Activated T-cell treated with anti-CD3 and anti-CD28 coated beads, Interleukin-2, amount 50 U/mL, for 72 hours (primary cell): ENCODE results near the gene HSBP1. TPM values are rescaled to one million over a fixed set of nuclear protein-coding genes. Genes with fewer than 3 reads are reported as not detected.
A peak's percentile ranks its signal among the peaks of the same experiment; 100 is the strongest.

Source experiments
- ATAC-seq, 2 donors: fragments of 150-1000 bp; cut with Tn5 transposase; replicated peaks in 1 of 2; 2 replicates each; pipeline ENCODE4 v1.10.0; 2021; ENCODE audit warnings: moderate library complexity in 2 of 2, mild to moderate bottlenecking in 1 of 2
- DNase-seq, 2 donors: peaks; one replicate each; pipeline ENCODE4 v3.0.0; 2021 to 2022; ENCODE audit warnings: mixed read lengths in 1 of 2
- H3K27ac Mint-ChIP-seq: one replicate; pipeline ENCODE4 v1.8.0; 2022; ENCODE audit warnings: mild to moderate bottlenecking, moderate library complexity, mixed read lengths
- H3K27me3 Mint-ChIP-seq: one replicate; pipeline ENCODE4 v1.8.0; 2022; ENCODE audit warnings: low read depth, mixed read lengths
- H3K36me3 Mint-ChIP-seq, 2 donors: one replicate each; pipeline ENCODE4 v1.8.0; 2022; ENCODE audit warnings: mixed read lengths in 2 of 2, mild to moderate bottlenecking in 1 of 2; ENCODE audit not compliant: insufficient read depth in 2 of 2
- H3K4me1 Mint-ChIP-seq: one replicate; pipeline ENCODE4 v1.8.0; 2022; ENCODE audit warnings: low read depth, mixed read lengths
- H3K4me3 Mint-ChIP-seq, 2 donors: one replicate each; pipeline ENCODE4 v1.8.0; 2022; ENCODE audit warnings: mild to moderate bottlenecking in 2 of 2, mixed read lengths in 2 of 2, moderate library complexity in 2 of 2
- H3K9me3 Mint-ChIP-seq, 2 donors: one replicate each; pipeline ENCODE4 v1.8.0; 2022; ENCODE audit warnings: mixed read lengths in 2 of 2
- total RNA-seq, 2 donors: library from RNA; stranded (reverse); gene quantifications; one replicate each; pipeline ENCODE4 v1.2.3, GENCODE V29; 2022

The HSBP1 gene
- total RNA-seq, 2 donors from 2014 or later: 35.7 to 41.3 TPM

GRCh38 chr16:83791916-83792315, 15.9 kb upstream of the HSBP1 start:
- no peaks in the 10 kb centered on the region for H3K36me3 Mint-ChIP-seq
- no peak overlapping the region for H3K27ac Mint-ChIP-seq
- ATAC-seq: no peak
- H3K4me1 Mint-ChIP-seq: peaks cover 10% of the 10 kb centered on the region
- no peak overlapping the region for H3K4me3 Mint-ChIP-seq
- H3K9me3 Mint-ChIP-seq: no peaks in the 10 kb centered on the region
- no peak for DNase-seq
- peaks cover 12% of the 10 kb centered on the region for H3K27me3 Mint-ChIP-seq

GRCh38 chr16:83792391-83792790, 15.4 kb upstream of the HSBP1 start:
- ATAC-seq (no peak), DNase-seq (no peak)
- Mint-ChIP-seq H3K4me3 (no peak overlapping the region), H3K27me3 (peaks cover 12% of the 10 kb centered on the region), H3K36me3 (no peaks in the 10 kb centered on the region), H3K4me1 (peaks cover 10% of the 10 kb centered on the region), H3K9me3 (no peaks in the 10 kb centered on the region), H3K27ac (no peak overlapping the region)

- no peak overlapping the region for H3K4me3 Mint-ChIP-seq
- H3K9me3 Mint-ChIP-seq: no peaks in the 10 kb centered on the region
- peaks cover 10% of the 10 kb centered on the region for H3K4me1 Mint-ChIP-seq
- no peak for DNase-seq
- ATAC-seq: no peak
- H3K27me3 Mint-ChIP-seq: peaks cover 13% of the 10 kb centered on the region
- no peaks in the 10 kb centered on the region for H3K36me3 Mint-ChIP-seq
- H3K27ac Mint-ChIP-seq: no peak overlapping the region
These were observed 14.6 kb upstream of the HSBP1 start for GRCh38 chr16:83793179-83793578.

DNA sequence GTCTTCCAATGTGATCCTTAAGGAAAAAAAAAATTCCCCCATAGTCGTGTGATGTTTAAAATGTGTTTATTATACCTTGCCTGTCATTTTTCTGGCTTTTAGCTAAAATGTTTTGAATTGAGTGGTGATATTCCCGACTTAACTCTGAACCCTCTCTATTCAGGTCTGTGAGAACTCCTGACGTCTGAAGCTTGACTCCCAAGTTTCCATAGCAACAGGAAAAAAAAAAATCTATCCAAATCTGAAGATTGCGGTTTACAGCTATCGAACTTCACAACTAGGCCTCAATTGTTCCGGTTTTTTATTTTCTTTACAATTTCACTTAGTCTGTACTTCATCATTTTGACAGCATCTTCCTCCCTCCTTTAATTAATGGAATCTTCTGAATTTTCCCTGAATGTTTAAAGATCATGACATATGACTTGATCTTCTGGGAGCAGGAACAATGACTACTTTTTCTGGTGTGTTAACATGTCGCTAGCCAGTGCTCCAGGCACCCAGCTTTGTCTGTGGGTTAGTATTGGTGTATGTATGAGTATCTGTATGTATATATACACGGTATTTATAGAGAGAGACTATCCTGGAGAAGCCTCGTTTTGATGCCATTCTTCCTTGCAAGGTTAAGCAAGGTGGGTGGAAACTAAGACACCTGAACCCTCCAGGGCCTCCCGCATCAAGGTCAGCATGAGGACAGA, 12.8 kb upstream of the HSBP1 start:
- Mint-ChIP-seq H3K27ac (no peak overlapping the region), H3K4me1 (peaks cover 10% of the 10 kb centered on the region), H3K4me3 (no peak overlapping the region), H3K27me3 (peaks cover 15% of the 10 kb centered on the region), H3K9me3 (no peaks in the 10 kb centered on the region), H3K36me3 (no peaks in the 10 kb centered on the region)
- DNase-seq (no peak), ATAC-seq (no peak)

DNA sequence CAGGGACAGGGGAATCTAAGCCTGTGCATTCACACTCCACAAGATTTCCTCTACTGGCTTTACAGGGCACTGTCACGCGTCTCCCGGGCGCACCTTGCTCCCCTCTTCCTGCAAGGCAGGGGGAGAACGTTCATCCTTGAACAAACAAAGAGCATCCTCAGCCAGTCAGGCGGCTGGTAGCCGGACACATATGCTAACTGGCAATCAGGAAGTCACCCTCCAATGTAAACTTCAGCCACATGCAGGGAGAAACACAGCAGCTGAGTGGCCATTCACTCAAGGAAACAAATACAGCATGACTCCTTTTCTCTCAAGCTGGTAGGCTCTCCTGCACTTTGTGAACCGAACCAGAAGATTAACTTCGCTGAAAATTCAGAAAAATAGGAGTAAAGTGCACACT, 10.8 kb upstream of the HSBP1 start:
- H3K27me3 Mint-ChIP-seq: peaks cover 15% of the 10 kb centered on the region
- ATAC-seq: no peak
- no peak overlapping the region for H3K27ac Mint-ChIP-seq
- no peak for DNase-seq
- H3K4me3 Mint-ChIP-seq: no peak overlapping the region
- no peaks in the 10 kb centered on the region for H3K9me3 Mint-ChIP-seq
- H3K4me1 Mint-ChIP-seq: peaks cover 10% of the 10 kb centered on the region
- no peaks in the 10 kb centered on the region for H3K36me3 Mint-ChIP-seq

- Mint-ChIP-seq H3K4me1 (no peaks in the 10 kb centered on the region), H3K4me3 (no peak overlapping the region), H3K27ac (no peak overlapping the region), H3K9me3 (no peaks in the 10 kb centered on the region), H3K27me3 (peaks cover 15% of the 10 kb centered on the region), H3K36me3 (no peaks in the 10 kb centered on the region)
- DNase-seq (no peak), ATAC-seq (no peak)
These were observed 8.4 kb upstream of the HSBP1 start for GRCh38 chr16:83799336-83799735.

GRCh38 chr16:83802135-83802534, 5.6 kb upstream of the HSBP1 start:
- peaks cover 9% of the 10 kb centered on the region for H3K4me1 Mint-ChIP-seq
- no peak for DNase-seq
- peaks cover 0 to 1% of the 10 kb centered on the region in 2 donors for H3K36me3 Mint-ChIP-seq
- peak overlapping the region in 1 of 2 donors; percentile 21 for H3K4me3 Mint-ChIP-seq
- H3K27ac Mint-ChIP-seq: no peak overlapping the region
- peaks cover 7% of the 10 kb centered on the region for H3K27me3 Mint-ChIP-seq
- ATAC-seq: peak in 1 of 2 donors; percentile 33
- H3K9me3 Mint-ChIP-seq: peaks cover 2% of the 10 kb centered on the region in 2 donors

- peaks cover 7% of the 10 kb centered on the region for H3K27me3 Mint-ChIP-seq
- DNase-seq (no peak), ATAC-seq (no peak)
- H3K36me3 Mint-ChIP-seq: peaks cover 0 to 1% of the 10 kb centered on the region in 2 donors
- peaks cover 13% of the 10 kb centered on the region for H3K4me1 Mint-ChIP-seq
- H3K9me3 Mint-ChIP-seq: peaks cover 2% of the 10 kb centered on the region in 2 donors
- no peak overlapping the region for H3K4me3 Mint-ChIP-seq
- H3K27ac Mint-ChIP-seq: no peak overlapping the region
These were observed 5.1 kb upstream of the HSBP1 start for GRCh38 chr16:83802554-83803205.

- H3K4me1 Mint-ChIP-seq: peaks cover 19% of the 10 kb centered on the region
- H3K36me3 Mint-ChIP-seq: peaks cover 1% of the 10 kb centered on the region in 2 donors
- H3K9me3 Mint-ChIP-seq: peaks cover 2% of the 10 kb centered on the region in 2 donors
- ATAC-seq: no peak
- H3K27me3 Mint-ChIP-seq: peaks cover under 1% of the 10 kb centered on the region
- no peak for DNase-seq
- H3K27ac Mint-ChIP-seq: no peak overlapping the region
- H3K4me3 Mint-ChIP-seq: no peak overlapping the region
These were observed 4.0 kb upstream of the HSBP1 start for GRCh38 chr16:83803811-83804210.

GRCh38 chr16:83804366-83804765, 3.4 kb upstream of the HSBP1 start:
- DNase-seq: no peak
- Mint-ChIP-seq H3K27ac (no peak overlapping the region), H3K9me3 (peaks cover 2% of the 10 kb centered on the region in 2 donors), H3K36me3 (peaks cover 1 to 3% of the 10 kb centered on the region in 2 donors), H3K4me1 (peaks cover 24% of the 10 kb centered on the region), H3K27me3 (no peaks in the 10 kb centered on the region), H3K4me3 (no peak overlapping the region)
- ATAC-seq: no peak

- no peak for DNase-seq
- Mint-ChIP-seq H3K27me3 (no peaks in the 10 kb centered on the region), H3K4me3 (peak overlapping the region in 1 of 2 donors; percentile 41), H3K36me3 (peaks cover 1 to 3% of the 10 kb centered on the region in 2 donors), H3K4me1 (peaks cover 41% of the 10 kb centered on the region), H3K9me3 (peaks cover 2% of the 10 kb centered on the region in 2 donors), H3K27ac (no peak overlapping the region)
- no peak for ATAC-seq
These were observed 1.7 kb upstream of the HSBP1 start for GRCh38 chr16:83806036-83806435.

- ATAC-seq: no peak
- H3K4me1 Mint-ChIP-seq: peaks cover 47% of the 10 kb centered on the region
- no peaks in the 10 kb centered on the region for H3K27me3 Mint-ChIP-seq
These were observed 1.0 kb upstream of the HSBP1 start for GRCh38 chr16:83806731-83807130.

DNA sequence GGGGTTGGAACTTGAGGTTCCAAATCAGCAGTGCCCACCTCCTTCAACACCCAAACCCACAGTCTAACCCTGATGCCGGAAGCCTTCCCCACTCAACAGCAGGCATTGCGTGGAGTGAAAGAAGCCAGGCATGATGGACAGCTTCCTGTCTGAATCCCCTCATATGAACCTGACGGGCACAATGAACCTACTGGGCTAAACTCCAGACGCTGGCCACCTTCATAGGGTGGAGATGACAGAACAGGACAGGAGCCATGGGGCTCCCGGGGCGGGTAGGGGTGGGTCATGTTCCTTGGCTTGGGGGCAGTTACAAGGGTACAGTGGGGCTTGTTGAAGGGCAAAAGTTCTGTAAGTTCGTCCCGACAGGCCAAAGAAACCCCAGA, 460 bp upstream of the HSBP1 start:
- no peak for ATAC-seq
- peak overlapping the region; percentile 29 for H3K27ac Mint-ChIP-seq
- H3K27me3 Mint-ChIP-seq: no peaks in the 10 kb centered on the region
- peaks cover 1 to 3% of the 10 kb centered on the region in 2 donors for H3K36me3 Mint-ChIP-seq
- peaks cover 2% of the 10 kb centered on the region in 2 donors for H3K9me3 Mint-ChIP-seq
- peaks cover 47% of the 10 kb centered on the region for H3K4me1 Mint-ChIP-seq
- peak overlapping the region; percentile 23 to 98 for H3K4me3 Mint-ChIP-seq
- DNase-seq: no peak

More at GRCh38 chr16:83806731-83807130, 1.0 kb upstream of the HSBP1 start:
- Mint-ChIP-seq H3K9me3 (peaks cover 2% of the 10 kb centered on the region in 2 donors), H3K27ac (peak overlapping the region; percentile 29), H3K4me3 (no peak overlapping the region), H3K36me3 (peaks cover 1 to 3% of the 10 kb centered on the region in 2 donors)
- DNase-seq: no peak
